ENCODE data around the gene EYA4. TPM values are rescaled to one million over a fixed set of nuclear protein-coding genes. Genes with fewer than 3 reads are reported as not detected.

EYA4 gene
- total and polyA plus RNA-seq, 8 donors, result 0.03 to 16.3 (median 0.87) TPM; not detected in 1

DNA sequence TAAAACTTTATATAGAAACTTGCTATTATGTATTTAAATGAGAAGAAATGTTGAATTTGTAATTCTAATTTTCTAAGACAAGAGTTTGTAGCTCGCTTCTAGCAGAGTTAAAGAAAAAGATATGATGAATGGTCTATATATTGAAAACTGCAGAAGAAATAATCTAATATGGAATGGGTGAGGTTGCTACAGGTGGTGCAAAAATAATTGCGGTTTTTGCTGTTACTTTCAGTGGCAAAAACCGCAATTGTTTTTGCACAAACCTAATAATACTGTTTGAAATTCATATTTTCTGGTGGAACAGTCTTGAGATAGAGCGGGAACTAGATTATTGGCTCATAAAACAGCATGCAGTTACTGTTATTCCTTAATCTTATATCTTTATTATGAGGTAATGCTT, 23.9 kb downstream of the EYA4 start:
- 80 to 90% (median 87%) methylated on average over 4 of the region's 4 CpGs for WGBS, 5 donors
- TF ChIP-seq POLR2AphosphoS5 (IDR thresholded peaks at IDR 0.05) (no peak), POLR2A (IDR thresholded peaks at IDR 0.05) (no peak), EP300 (IDR thresholded peaks at IDR 0.05) (no peak)
- TF ChIP-seq, protein P1, sequence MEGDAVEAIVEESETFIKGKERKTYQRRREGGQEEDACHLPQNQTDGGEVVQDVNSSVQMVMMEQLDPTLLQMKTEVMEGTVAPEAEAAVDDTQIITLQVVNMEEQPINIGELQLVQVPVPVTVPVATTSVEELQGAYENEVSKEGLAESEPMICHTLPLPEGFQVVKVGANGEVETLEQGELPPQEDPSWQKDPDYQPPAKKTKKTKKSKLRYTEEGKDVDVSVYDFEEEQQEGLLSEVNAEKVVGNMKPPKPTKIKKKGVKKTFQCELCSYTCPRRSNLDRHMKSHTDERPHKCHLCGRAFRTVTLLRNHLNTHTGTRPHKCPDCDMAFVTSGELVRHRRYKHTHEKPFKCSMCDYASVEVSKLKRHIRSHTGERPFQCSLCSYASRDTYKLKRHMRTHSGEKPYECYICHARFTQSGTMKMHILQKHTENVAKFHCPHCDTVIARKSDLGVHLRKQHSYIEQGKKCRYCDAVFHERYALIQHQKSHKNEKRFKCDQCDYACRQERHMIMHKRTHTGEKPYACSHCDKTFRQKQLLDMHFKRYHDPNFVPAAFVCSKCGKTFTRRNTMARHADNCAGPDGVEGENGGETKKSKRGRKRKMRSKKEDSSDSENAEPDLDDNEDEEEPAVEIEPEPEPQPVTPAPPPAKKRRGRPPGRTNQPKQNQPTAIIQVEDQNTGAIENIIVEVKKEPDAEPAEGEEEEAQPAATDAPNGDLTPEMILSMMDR (IDR thresholded peaks at IDR 0.05), result no peak
- Histone ChIP-seq H3K27ac (no peak overlapping the region), H3K4me3 (no peak overlapping the region), H3K36me3 (no peaks in the 10 kb centered on the region), H3K9me3 (no peaks in the 10 kb centered on the region), H3K4me1 (no peaks in the 10 kb centered on the region), H3K27me3 (no peaks in the 10 kb centered on the region)
- no peak for DNase-seq
- intact Hi-C loops (cut with DNase I; ENCODE audit: low total_unique reads), result no loop called here

DNA sequence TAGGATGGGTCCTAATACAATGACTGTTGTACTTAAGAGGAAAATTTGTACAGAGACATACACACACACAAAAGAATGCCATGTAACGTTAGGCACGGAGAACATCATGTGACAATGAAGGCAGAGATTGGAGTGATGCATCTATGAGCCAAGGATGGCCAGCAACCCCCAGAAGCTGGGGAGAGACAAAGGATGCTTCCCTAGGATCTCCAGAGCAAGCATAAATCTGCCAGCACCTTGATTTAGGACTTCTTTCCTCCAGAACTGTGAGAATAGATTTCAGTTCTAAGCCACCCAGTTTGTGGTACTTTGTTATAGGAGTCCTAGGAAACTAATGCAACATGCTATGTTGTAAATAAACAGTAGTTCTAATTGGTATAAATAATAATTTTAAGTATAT, 25.0 kb downstream of the EYA4 start:
- WGBS, 5 donors, result 75 to 91% (median 89%) methylated on average over 2 of the region's 2 CpGs
- no peak for TF ChIP-seq POLR2A (IDR thresholded peaks at IDR 0.05)
- no peak for TF ChIP-seq EP300 (IDR thresholded peaks at IDR 0.05)
- no peak for TF ChIP-seq POLR2AphosphoS5 (IDR thresholded peaks at IDR 0.05)
- TF ChIP-seq, protein P1 (IDR thresholded peaks at IDR 0.05), result no peak
- intact Hi-C loops (cut with DNase I; ENCODE audit: low total_unique reads), result no loop called here
- no peak for DNase-seq
- no peaks in the 10 kb centered on the region for H3K27me3 ChIP-seq
- no peaks in the 10 kb centered on the region for H3K36me3 ChIP-seq
- H3K4me3 ChIP-seq, result no peak overlapping the region
- no peaks in the 10 kb centered on the region for H3K9me3 ChIP-seq
- H3K27ac ChIP-seq, result no peak overlapping the region
- no peaks in the 10 kb centered on the region for H3K4me1 ChIP-seq

DNA sequence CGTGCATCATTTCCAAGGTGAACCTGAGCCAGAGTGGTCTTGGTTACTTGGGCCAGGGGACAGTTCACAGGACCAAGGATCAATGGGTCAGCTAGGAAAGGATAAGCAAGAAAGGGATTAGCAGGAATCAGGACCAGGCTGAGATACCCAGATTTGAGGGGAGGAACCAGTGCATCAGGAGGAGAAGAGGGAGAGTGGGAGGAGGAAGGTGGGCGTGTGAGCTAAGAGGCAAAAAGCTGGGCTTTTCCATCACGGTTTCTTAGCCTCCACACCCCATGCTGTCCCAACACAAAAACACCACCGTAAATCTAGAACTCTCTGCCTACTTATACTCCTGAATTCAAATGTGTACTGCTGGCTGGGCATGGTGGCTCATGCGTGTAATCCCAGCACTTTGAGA, 27.5 kb downstream of the EYA4 start:
- Histone ChIP-seq H3K4me1 (no peaks in the 10 kb centered on the region), H3K27me3 (no peaks in the 10 kb centered on the region), H3K36me3 (no peaks in the 10 kb centered on the region), H3K4me3 (no peak overlapping the region), H3K9me3 (no peaks in the 10 kb centered on the region), H3K27ac (no peak overlapping the region)
- no peak for DNase-seq
- no peak for TF ChIP-seq POLR2AphosphoS5 (IDR thresholded peaks at IDR 0.05)
- no peak for TF ChIP-seq POLR2A (IDR thresholded peaks at IDR 0.05)
- TF ChIP-seq EP300 (IDR thresholded peaks at IDR 0.05), result no peak
- TF ChIP-seq, protein P1 (IDR thresholded peaks at IDR 0.05), result no peak
- 85 to 92% (median 88%) methylated on average over 5 of the region's 5 CpGs for WGBS, 5 donors
- intact Hi-C loops (cut with DNase I; ENCODE audit: low total_unique reads), result no loop called here

DNA sequence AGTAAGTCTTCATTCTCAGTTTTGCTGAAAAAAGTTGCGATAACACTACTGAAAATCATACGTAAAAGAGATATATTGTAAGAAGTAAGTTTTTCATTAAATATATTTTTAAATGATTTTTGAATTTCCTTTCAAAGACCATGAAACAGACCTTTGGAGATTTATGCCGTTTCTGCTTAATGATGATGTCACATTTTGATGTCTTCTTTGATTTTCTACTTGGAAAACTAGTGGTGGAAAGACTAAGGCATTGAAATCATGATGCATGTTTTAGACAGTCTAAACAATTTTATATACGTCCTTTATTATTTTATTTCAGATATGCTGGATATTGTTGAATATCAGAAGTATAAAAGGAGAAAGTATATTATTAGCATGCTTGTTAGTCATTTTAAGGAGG, 33.7 kb downstream of the EYA4 start:
- H3K4me3 ChIP-seq, result no peak overlapping the region
- no peak for DNase-seq
- H3K9me3 ChIP-seq, result no peaks in the 10 kb centered on the region
- 85 to 90% (median 86%) methylated on average over 4 of the region's 4 CpGs for WGBS, 5 donors
- H3K36me3 ChIP-seq, result no peaks in the 10 kb centered on the region
- H3K27me3 ChIP-seq, result no peaks in the 10 kb centered on the region
- intact Hi-C loops (cut with DNase I; ENCODE audit: low total_unique reads), result no loop called here
- TF ChIP-seq POLR2A (IDR thresholded peaks at IDR 0.05) (no peak), EP300 (IDR thresholded peaks at IDR 0.05) (no peak), POLR2AphosphoS5 (IDR thresholded peaks at IDR 0.05) (no peak)
- TF ChIP-seq, protein P1 (IDR thresholded peaks at IDR 0.05), result no peak
- no peak overlapping the region for H3K27ac ChIP-seq
- H3K4me1 ChIP-seq, result no peaks in the 10 kb centered on the region
